GM12801 (cell line): ENCODE measurements around the gene ZNF716.

Source experiments
- TF ChIP-seq, protein P1 (sequence below): IDR thresholded peaks from one replicate; pipeline ENCODE4 v1.5.1; 2011; ENCODE audit warnings: control low read depth; ENCODE audit not compliant: insufficient read length; ENCODE audit errors: extremely low read depth

ZNF716 gene

DNA sequence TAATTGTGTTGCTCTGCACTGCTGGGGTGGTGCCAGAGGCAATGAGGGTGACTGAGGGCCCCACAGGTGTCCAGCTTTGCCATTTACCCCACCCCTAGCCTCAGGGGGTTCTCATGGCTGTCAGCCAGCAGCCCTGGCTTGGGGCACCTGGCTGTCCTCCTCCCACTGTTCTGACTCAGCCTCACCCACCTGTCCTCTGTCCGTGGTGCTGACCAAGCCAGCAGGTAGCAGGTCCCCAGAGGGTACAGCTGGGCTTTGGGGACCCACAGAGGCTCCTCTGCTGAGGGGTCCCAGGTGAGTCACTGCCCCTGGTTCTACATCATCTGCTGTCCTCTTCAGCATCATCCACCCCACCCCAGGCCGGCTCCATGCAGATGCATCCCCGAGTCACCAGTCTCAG is 32.2 kb upstream of the ZNF716 start:
- TF ChIP-seq, protein P1, sequence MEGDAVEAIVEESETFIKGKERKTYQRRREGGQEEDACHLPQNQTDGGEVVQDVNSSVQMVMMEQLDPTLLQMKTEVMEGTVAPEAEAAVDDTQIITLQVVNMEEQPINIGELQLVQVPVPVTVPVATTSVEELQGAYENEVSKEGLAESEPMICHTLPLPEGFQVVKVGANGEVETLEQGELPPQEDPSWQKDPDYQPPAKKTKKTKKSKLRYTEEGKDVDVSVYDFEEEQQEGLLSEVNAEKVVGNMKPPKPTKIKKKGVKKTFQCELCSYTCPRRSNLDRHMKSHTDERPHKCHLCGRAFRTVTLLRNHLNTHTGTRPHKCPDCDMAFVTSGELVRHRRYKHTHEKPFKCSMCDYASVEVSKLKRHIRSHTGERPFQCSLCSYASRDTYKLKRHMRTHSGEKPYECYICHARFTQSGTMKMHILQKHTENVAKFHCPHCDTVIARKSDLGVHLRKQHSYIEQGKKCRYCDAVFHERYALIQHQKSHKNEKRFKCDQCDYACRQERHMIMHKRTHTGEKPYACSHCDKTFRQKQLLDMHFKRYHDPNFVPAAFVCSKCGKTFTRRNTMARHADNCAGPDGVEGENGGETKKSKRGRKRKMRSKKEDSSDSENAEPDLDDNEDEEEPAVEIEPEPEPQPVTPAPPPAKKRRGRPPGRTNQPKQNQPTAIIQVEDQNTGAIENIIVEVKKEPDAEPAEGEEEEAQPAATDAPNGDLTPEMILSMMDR: no peak

DNA sequence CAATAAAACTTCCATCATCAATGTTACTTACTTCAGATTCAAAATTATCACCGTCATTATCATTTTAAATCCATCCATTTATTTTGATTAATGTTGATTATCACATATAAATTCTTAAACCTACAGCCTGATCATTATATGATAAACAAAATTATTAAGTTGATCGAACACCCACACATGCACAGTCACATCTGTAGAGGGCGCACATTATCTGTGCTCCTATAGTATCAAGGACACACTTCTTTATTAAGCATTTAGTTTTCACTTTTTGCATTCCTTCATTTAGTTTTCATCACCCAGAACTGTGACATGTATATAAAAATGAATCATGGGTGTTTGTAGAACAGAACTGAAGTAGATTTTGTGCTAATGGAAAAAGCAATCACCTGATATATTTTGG is 26.2 kb upstream of the ZNF716 start:
- TF ChIP-seq, protein P1: no peak

DNA sequence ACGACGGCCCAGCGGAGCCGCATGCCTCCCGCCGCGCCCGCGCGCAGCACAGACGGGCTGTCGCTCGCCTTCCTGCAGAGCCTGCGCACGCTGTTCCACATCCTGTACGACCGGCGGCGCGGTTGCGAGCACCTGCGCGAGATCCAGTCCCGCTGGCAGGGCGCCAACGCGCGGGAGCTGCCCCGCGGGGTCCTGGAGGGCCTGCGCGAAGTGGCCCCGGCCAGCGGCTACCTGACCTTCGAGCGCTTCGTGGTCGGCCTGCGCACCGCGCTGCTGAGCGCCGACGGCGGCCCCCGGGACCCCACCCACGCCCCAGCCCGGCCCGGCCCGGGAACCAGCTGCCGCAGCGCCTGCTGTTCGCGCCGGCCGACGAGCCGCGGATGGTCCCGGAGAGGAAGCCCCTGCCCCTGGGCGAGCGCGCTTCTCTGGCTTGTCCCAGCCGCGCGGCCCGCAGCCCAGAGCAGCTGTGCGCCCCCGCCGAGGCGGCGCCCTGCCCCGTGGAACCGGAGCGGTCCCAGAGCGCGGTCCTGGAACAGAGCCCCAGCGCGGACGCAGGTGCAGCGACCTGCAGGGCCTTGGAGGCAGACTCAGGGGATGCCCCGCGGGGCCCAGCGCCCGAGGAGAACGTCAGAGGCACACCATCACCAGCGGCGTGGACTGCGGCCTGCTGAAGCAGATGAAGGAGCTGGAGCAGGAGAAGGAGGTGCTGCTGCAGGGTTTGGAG is 25.3 kb upstream of the ZNF716 start:
- TF ChIP-seq, protein P1: no peak

DNA sequence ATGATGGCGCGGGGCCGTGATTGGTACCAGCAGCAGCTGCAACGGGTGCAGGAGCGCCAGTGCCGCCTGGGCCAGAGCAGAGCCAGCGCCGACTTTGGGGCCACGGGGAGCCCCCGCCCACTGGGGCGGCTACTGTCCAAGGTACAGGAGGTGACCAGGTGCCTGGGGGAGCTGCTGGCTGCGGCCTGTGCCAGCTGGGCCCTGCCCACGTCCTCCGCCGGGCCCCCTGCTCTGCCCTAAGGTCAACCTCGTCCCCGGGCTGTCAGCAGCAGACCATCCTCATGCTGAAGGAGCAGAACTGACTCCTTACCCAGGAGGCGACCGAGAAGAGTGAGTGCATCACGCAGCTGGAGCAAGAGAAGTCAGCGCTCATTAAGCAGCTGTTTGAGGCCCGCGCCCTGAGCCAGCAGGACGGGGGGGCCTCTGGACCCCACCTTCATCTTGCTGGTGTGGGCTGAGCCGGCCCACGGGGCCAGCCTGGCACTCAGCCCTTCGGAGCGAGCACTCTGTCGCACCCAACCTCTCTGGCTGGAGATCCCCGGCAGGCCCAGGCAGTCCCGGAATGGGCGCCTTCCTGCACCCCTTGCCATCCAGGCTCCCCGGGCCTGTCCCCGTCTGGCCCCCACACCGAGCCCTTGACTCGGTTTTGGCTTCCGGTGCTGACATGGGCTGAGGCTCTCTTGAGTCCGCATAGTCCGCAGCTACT is 24.6 kb upstream of the ZNF716 start:
- TF ChIP-seq, protein P1: no peak

DNA sequence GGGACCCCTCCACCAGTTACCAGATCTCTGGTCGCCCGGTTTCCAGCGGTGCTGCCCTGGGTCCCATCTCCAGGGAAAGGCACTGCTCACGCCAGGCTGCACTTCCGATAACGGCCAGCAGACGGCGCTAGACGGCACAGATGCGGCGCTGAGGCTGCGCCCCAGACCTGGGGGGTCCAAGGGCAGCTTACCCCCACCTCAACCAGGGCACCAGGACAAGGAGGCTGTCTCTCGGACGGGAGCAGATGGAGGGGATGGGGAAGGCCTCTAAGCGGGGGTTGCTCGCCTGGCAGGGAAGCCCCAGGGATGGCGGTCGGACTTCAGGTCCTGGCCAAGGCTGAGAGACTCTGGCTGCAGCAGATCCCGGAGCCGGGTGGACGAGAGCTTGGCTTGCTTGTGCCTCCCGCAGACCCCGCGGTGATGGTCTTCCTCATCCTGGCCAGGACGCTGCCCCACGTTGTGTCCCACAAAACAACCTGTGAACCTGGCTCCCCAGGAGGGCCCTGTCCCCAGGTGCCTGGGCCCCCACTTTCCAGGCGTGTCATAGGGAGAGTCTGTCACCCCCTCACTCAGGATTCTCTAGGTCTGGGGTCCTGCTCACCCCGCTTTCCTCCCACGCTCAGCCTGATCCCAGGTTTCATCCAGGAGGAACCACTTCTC is 23.9 kb upstream of the ZNF716 start:
- TF ChIP-seq, protein P1: no peak

DNA sequence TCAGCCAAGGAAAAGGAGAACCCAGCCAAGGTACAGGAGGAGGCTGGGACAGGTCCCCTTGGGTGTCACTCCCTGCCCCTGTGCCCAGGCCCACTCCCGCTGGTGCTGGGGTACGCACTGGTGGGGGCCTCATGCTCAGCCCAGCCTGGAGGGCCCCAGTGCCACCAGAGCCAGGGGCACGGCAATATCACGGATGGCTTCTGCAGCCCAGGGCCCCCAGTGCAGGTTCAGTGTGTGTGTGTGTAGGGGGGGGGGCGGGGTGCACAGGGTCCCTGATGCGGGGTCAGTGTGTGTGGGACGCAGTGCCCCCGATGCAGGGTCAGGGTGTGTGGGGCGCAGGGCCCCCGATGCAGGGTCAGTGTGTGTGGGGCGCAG is 23.4 kb upstream of the ZNF716 start:
- TF ChIP-seq, protein P1: no peak

DNA sequence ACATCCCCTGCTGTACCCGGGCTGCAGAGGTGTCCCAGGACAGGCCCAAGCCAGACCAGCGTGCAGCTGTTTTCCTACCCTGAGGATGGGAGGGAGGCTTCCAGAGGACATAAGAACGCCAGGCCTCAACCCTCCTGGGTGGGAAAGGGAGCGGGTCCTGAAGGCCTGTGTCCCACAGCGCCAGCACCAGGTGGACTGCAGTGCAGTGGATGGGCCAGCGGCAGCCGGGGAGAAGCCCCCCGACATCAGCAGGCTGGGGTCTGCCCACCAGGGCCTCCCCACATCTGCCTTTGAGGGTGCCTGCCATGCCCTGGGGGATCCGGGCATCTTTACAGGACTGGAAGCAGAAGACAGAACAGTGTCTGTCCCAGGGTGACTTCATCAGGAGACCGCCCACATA is 22.8 kb upstream of the ZNF716 start:
- TF ChIP-seq, protein P1: no peak
